BJ (cell line): ENCODE results near the gene MYD88. TPM values are rescaled to one million over a fixed set of nuclear protein-coding genes. Genes with fewer than 3 reads are reported as not detected.

ENCODE experiments used
- CTCF ChIA-PET: fragments of 350-600 bp; formaldehyde crosslinking; extraction: SDS; loops from one replicate; lab custom pipeline; 2021; ENCODE audit warnings: antibody characterized with exemption, inconsistent platforms; lab: Yijun Ruan, JAX
- POLR2A ChIA-PET: fragments of 300-600 bp; sonication (Branson Sonifier 250); formaldehyde crosslinking; extraction: SDS; loops from one replicate; lab custom pipeline; 2021; ENCODE audit warnings: antibody characterized with exemption; lab: Charles Lee
- DNase-seq: peaks from one replicate; pipeline ENCODE4 v3.0.0-alpha.2; 2011; ENCODE audit warnings: low read depth
- H3K27me3 ChIP-seq: 2 replicates; pipeline ENCODE4 v1.6.0; 2011; ENCODE audit warnings: low read length; ENCODE audit not compliant: control insufficient read depth, insufficient read depth
- H3K36me3 ChIP-seq: 2 replicates; pipeline ENCODE4 v1.5.1; 2011; ENCODE audit warnings: low read length; ENCODE audit not compliant: control insufficient read depth, insufficient read depth
- H3K4me3 ChIP-seq: 2 replicates; pipeline ENCODE4 v1.5.1; 2011; ENCODE audit warnings: low read depth, mild to moderate bottlenecking, control low read depth, low read length
- CTCF ChIP-seq: IDR thresholded peaks from 2 replicates; pipeline ENCODE4 v1.5.1; 2011; ENCODE audit warnings: low read depth, mild to moderate bottlenecking, control low read depth, inconsistent platforms, low read length, moderate library complexity; ENCODE audit not compliant: insufficient read depth
- polyA plus RNA-seq: library from polyadenylated mRNA; depleted of rRNA; stranded (reverse); fragments of >200 nt; gene quantifications from 2 replicates; pipeline ENCODE4 v1.2.3, GENCODE V29; 2011

Gene MYD88
- polyA plus RNA-seq, 1 experiment, result 45.6 TPM

DNA sequence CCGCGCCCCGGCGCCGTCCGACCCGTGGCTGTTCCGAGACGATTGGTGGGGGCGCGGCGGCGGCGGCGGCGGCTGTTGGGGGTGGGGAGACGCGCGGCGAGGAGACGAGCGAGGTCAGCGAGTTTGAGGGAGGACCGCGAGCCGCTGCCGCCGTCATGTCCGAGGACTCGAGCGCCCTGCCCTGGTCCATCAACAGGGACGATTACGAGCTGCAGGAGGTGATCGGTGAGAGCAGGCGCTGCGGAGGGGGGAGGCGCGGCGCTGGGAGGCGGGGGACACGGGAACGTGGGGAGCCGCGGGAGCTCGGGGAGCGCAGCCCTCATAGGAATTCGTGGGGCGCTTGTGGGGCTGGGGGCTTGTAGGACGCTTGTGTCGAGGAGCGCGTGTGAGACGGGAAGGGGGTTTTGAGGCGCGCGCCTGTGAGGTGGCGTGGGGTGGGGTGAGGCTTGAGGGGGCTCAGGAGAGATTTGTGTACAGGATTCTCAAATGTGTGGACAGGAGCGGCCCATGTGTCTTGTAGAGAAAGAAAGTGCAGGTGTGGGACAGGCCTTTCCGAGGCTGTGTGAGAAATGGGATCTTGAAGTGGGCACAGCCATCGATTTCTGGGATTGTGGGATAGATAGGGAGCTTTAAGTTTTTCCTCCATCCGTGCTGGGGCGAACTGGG is 27.4 kb downstream of the MYD88 start:
- Histone ChIP-seq H3K27me3 (no peaks in the 10 kb centered on the region), H3K4me3 (peak overlapping the region; percentile 74), H3K36me3 (no peaks in the 10 kb centered on the region)
- ChIA-PET CTCF (interaction anchor here (0.8 kb wide), 1 partner anchor 82 kb away, joined by 3 read pairs; no protein-coding TSS in a partner anchor), POLR2A (interaction anchor here (0.6 to 1.5 kb wide), 2 partner anchors 29 to 57 kb away, joined by 3 to 7 read pairs; partner anchors contain the start of gene ACAA1)
- no peak for DNase-seq
- no peak for TF ChIP-seq CTCF

GRCh38 chr3:38167591-38167990 is 29.1 kb downstream of the MYD88 start:
- no peak for DNase-seq
- no peak overlapping the region for H3K4me3 ChIP-seq
- no peaks in the 10 kb centered on the region for H3K36me3 ChIP-seq
- no peaks in the 10 kb centered on the region for H3K27me3 ChIP-seq
- ChIA-PET CTCF (no interaction called here), POLR2A (no interaction called here)
- no peak for TF ChIP-seq CTCF

GRCh38 chr3:38168151-38169026 is 29.9 kb downstream of the MYD88 start:
- no peaks in the 10 kb centered on the region for H3K36me3 ChIP-seq
- no peak for TF ChIP-seq CTCF
- no peak overlapping the region for H3K4me3 ChIP-seq
- POLR2A ChIA-PET, result no interaction called here
- no peak for DNase-seq
- no peaks in the 10 kb centered on the region for H3K27me3 ChIP-seq
- CTCF ChIA-PET, result no interaction called here

DNA sequence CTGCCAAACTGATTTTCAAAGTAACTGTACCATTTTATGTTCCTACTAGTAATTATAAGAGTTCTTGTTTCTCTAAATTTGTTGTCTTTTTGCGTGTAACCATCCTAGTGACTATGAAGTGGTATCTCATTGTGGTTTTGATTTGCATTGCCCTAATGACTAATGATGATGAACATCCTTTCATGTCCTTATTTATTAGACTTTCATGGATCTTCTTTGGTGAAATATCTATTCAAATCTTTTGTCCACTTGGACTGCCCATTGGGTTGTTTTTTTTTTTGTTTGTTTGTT is 30.5 kb downstream of the MYD88 start:
- H3K27me3 ChIP-seq, result no peaks in the 10 kb centered on the region
- H3K4me3 ChIP-seq, result no peak overlapping the region
- ChIA-PET POLR2A (no interaction called here), CTCF (no interaction called here)
- H3K36me3 ChIP-seq, result no peaks in the 10 kb centered on the region
- no peak for TF ChIP-seq CTCF
- DNase-seq, result no peak

- CTCF ChIA-PET, result no interaction called here
These were observed 32.3 kb downstream of the MYD88 start for GRCh38 chr3:38170722-38171121.

More at GRCh38 chr3:38170722-38171121, 32.3 kb downstream of the MYD88 start:
- no peak for TF ChIP-seq CTCF
- no peak overlapping the region for H3K4me3 ChIP-seq
- POLR2A ChIA-PET, result no interaction called here
- H3K27me3 ChIP-seq, result no peaks in the 10 kb centered on the region
- no peaks in the 10 kb centered on the region for H3K36me3 ChIP-seq
- no peak for DNase-seq
